ENCODE measurements around the gene CDO1. TPM values are rescaled to one million over a fixed set of nuclear protein-coding genes. Genes with fewer than 3 reads are reported as not detected.
A peak's percentile ranks its signal among the peaks of the same experiment; 100 is the strongest.

The CDO1 gene
- total and polyA plus RNA-seq, 3 experiments from 2014 or later: 0.16 TPM; not detected in 2

GRCh38 chr5:115850744-115851416 is 34.4 kb upstream of the CDO1 start:
- Mint-ChIP-seq H3K36me3 (peaks cover 2 to 12% (median 4%) of the 10 kb centered on the region in 3 donors), H3K4me3 (no peak overlapping the region), H3K27me3 (no peaks in the 10 kb centered on the region), H3K9me3 (peaks cover 0 to 10% (median 6%) of the 10 kb centered on the region in 5 donors), H3K27ac (no peak overlapping the region), H3K4me1 (peaks cover 27 to 60% (median 45%) of the 10 kb centered on the region in 3 donors)
- H3K4me1 ChIP-seq (ENCODE audit: insufficient read depth, low read length): no peaks in the 10 kb centered on the region
- no peak overlapping the region for H3K27ac ChIP-seq (ENCODE audit: low read depth, low read length)
- H3K9me3 ChIP-seq (ENCODE audit: low read length): no peaks in the 10 kb centered on the region
- DNase-seq: no peak
- H3K27me3 ChIP-seq (ENCODE audit: insufficient read depth, low read length, poor library complexity, severe bottlenecking): no peaks in the 10 kb centered on the region
- ChIA-PET POLR2A (no interaction called here), CTCF (no interaction called here)
- H3K36me3 ChIP-seq (ENCODE audit: insufficient read depth, low read length): peaks cover 5% of the 10 kb centered on the region
- no peak overlapping the region for H3K4me3 ChIP-seq (ENCODE audit: low read length)

- Histone ChIP-seq H3K27ac (ENCODE audit: low read depth, low read length) (no peak overlapping the region), H3K4me1 (ENCODE audit: insufficient read depth, low read length) (no peaks in the 10 kb centered on the region), H3K9me3 (ENCODE audit: low read length) (no peaks in the 10 kb centered on the region), H3K36me3 (ENCODE audit: insufficient read depth, low read length) (peaks cover 4% of the 10 kb centered on the region), H3K27me3 (ENCODE audit: insufficient read depth, low read length, poor library complexity, severe bottlenecking) (no peaks in the 10 kb centered on the region), H3K4me3 (ENCODE audit: low read length) (no peak overlapping the region)
- no peak overlapping the region for H3K4me3 Mint-ChIP-seq
- no peak for DNase-seq
- H3K27me3 Mint-ChIP-seq: no peaks in the 10 kb centered on the region
- H3K36me3 Mint-ChIP-seq: peaks cover 2 to 12% (median 4%) of the 10 kb centered on the region in 3 donors
- peaks cover 32 to 71% (median 47%) of the 10 kb centered on the region in 3 donors for H3K4me1 Mint-ChIP-seq
- peaks cover 0 to 10% (median 6%) of the 10 kb centered on the region in 5 donors for H3K9me3 Mint-ChIP-seq
- ChIA-PET POLR2A (no interaction called here), CTCF (no interaction called here)
- peak overlapping the region in 2 of 8 donors; percentile 6 to 12 for H3K27ac Mint-ChIP-seq
These were observed 32.9 kb upstream of the CDO1 start for GRCh38 chr5:115849258-115849798.

GRCh38 chr5:115847290-115847689 is 30.8 kb upstream of the CDO1 start:
- no peaks in the 10 kb centered on the region for H3K9me3 Mint-ChIP-seq
- Histone ChIP-seq H3K9me3 (ENCODE audit: low read length) (no peaks in the 10 kb centered on the region), H3K36me3 (ENCODE audit: insufficient read depth, low read length) (no peaks in the 10 kb centered on the region), H3K4me1 (ENCODE audit: insufficient read depth, low read length) (peaks cover 9% of the 10 kb centered on the region), H3K27me3 (ENCODE audit: insufficient read depth, low read length, poor library complexity, severe bottlenecking) (no peaks in the 10 kb centered on the region), H3K27ac (ENCODE audit: low read depth, low read length) (no peak overlapping the region), H3K4me3 (ENCODE audit: low read length) (no peak overlapping the region)
- H3K36me3 Mint-ChIP-seq: peaks cover 0 to 2% (median 0%) of the 10 kb centered on the region in 3 donors
- ChIA-PET POLR2A (no interaction called here), CTCF (interaction anchor here (1.4 kb wide), 1 partner anchor 21 kb away, joined by 3 read pairs; no protein-coding TSS in a partner anchor)
- H3K4me3 Mint-ChIP-seq: no peak overlapping the region
- H3K27ac Mint-ChIP-seq: no peak overlapping the region
- peaks cover 39 to 69% (median 58%) of the 10 kb centered on the region in 3 donors for H3K4me1 Mint-ChIP-seq
- no peaks in the 10 kb centered on the region for H3K27me3 Mint-ChIP-seq
- DNase-seq: no peak

- CTCF ChIA-PET: no interaction called here
- H3K4me1 ChIP-seq (ENCODE audit: insufficient read depth, low read length): peaks cover 25% of the 10 kb centered on the region
- H3K27me3 ChIP-seq (ENCODE audit: insufficient read depth, low read length, poor library complexity, severe bottlenecking): no peaks in the 10 kb centered on the region
- peak overlapping the region in 3 of 8 donors; percentile 16 to 95 (median 48) for H3K27ac Mint-ChIP-seq
- no peak overlapping the region for H3K4me3 ChIP-seq (ENCODE audit: low read length)
- POLR2A ChIA-PET: no interaction called here
- no peaks in the 10 kb centered on the region for H3K36me3 ChIP-seq (ENCODE audit: insufficient read depth, low read length)
- no peaks in the 10 kb centered on the region for H3K9me3 ChIP-seq (ENCODE audit: low read length)
- DNase-seq: no peak
- no peaks in the 10 kb centered on the region for H3K27me3 Mint-ChIP-seq
- peaks cover 44 to 67% (median 59%) of the 10 kb centered on the region in 3 donors for H3K4me1 Mint-ChIP-seq
- H3K9me3 Mint-ChIP-seq: no peaks in the 10 kb centered on the region
- peak overlapping the region; percentile 16 to 99 (median 58) for H3K4me3 Mint-ChIP-seq
- peaks cover 0 to 12% (median 0%) of the 10 kb centered on the region in 3 donors for H3K36me3 Mint-ChIP-seq
- no peak overlapping the region for H3K27ac ChIP-seq (ENCODE audit: low read depth, low read length)
These were observed 27.9 kb upstream of the CDO1 start for GRCh38 chr5:115844321-115844817.

GRCh38 chr5:115843444-115844130 is 27.1 kb upstream of the CDO1 start:
- CTCF ChIA-PET: no interaction called here
- H3K4me1 ChIP-seq (ENCODE audit: insufficient read depth, low read length): peaks cover 32% of the 10 kb centered on the region
- Mint-ChIP-seq H3K4me1 (peaks cover 48 to 67% (median 59%) of the 10 kb centered on the region in 3 donors), H3K36me3 (peaks cover 0 to 12% (median 0%) of the 10 kb centered on the region in 3 donors), H3K4me3 (peak overlapping the region; percentile 98 to 100 (median 99)), H3K9me3 (no peaks in the 10 kb centered on the region), H3K27ac (peak overlapping the region in 5 of 8 donors; percentile 35 to 99 (median 95)), H3K27me3 (no peaks in the 10 kb centered on the region)
- no peaks in the 10 kb centered on the region for H3K9me3 ChIP-seq (ENCODE audit: low read length)
- POLR2A ChIA-PET: no interaction called here
- H3K27me3 ChIP-seq (ENCODE audit: insufficient read depth, low read length, poor library complexity, severe bottlenecking): no peaks in the 10 kb centered on the region
- H3K27ac ChIP-seq (ENCODE audit: low read depth, low read length): no peak overlapping the region
- no peak overlapping the region for H3K4me3 ChIP-seq (ENCODE audit: low read length)
- no peaks in the 10 kb centered on the region for H3K36me3 ChIP-seq (ENCODE audit: insufficient read depth, low read length)
- DNase-seq: no peak

- peak overlapping the region; percentile 98 to 100 (median 99) for H3K4me3 Mint-ChIP-seq
- Histone ChIP-seq H3K4me3 (ENCODE audit: low read length) (peak overlapping the region; percentile 95), H3K27ac (ENCODE audit: low read depth, low read length) (no peak overlapping the region), H3K36me3 (ENCODE audit: insufficient read depth, low read length) (no peaks in the 10 kb centered on the region), H3K27me3 (ENCODE audit: insufficient read depth, low read length, poor library complexity, severe bottlenecking) (no peaks in the 10 kb centered on the region), H3K9me3 (ENCODE audit: low read length) (no peaks in the 10 kb centered on the region), H3K4me1 (ENCODE audit: insufficient read depth, low read length) (peaks cover 38% of the 10 kb centered on the region)
- no peaks in the 10 kb centered on the region for H3K27me3 Mint-ChIP-seq
- no peak for DNase-seq
- peak overlapping the region; percentile 83 to 99 (median 97) for H3K27ac Mint-ChIP-seq
- peaks cover 0 to 13% (median 0%) of the 10 kb centered on the region in 3 donors for H3K36me3 Mint-ChIP-seq
- H3K4me1 Mint-ChIP-seq: peaks cover 52 to 72% (median 65%) of the 10 kb centered on the region in 3 donors
- no peaks in the 10 kb centered on the region for H3K9me3 Mint-ChIP-seq
- POLR2A ChIA-PET: no interaction called here
- CTCF ChIA-PET: no interaction called here
These were observed 26.5 kb upstream of the CDO1 start for GRCh38 chr5:115842952-115843351.

GRCh38 chr5:115842089-115842935 is 25.9 kb upstream of the CDO1 start:
- Histone ChIP-seq H3K27ac (ENCODE audit: low read depth, low read length) (peak overlapping the region; percentile 94), H3K9me3 (ENCODE audit: low read length) (no peaks in the 10 kb centered on the region), H3K27me3 (ENCODE audit: insufficient read depth, low read length, poor library complexity, severe bottlenecking) (no peaks in the 10 kb centered on the region), H3K36me3 (ENCODE audit: insufficient read depth, low read length) (peaks cover 4% of the 10 kb centered on the region), H3K4me1 (ENCODE audit: insufficient read depth, low read length) (peaks cover 39% of the 10 kb centered on the region), H3K4me3 (ENCODE audit: low read length) (peak overlapping the region; percentile 95)
- peak overlapping the region; percentile 95 to 100 (median 98) for H3K27ac Mint-ChIP-seq
- peak overlapping the region; percentile 98 to 100 (median 99) for H3K4me3 Mint-ChIP-seq
- CTCF ChIA-PET: no interaction called here
- no peaks in the 10 kb centered on the region for H3K27me3 Mint-ChIP-seq
- peaks cover 0 to 20% (median 0%) of the 10 kb centered on the region in 3 donors for H3K36me3 Mint-ChIP-seq
- DNase-seq: no peak
- H3K9me3 Mint-ChIP-seq: no peaks in the 10 kb centered on the region
- H3K4me1 Mint-ChIP-seq: peaks cover 57 to 78% (median 70%) of the 10 kb centered on the region in 3 donors
- POLR2A ChIA-PET: interaction anchor here (1.2 to 1.7 kb wide), 3 partner anchors 216 to 299 kb away, joined by 3 to 7 read pairs (median 5); partner anchors contain the start of genes COMMD10 and TMED7
